ENCODE data around the gene SHROOM3.

DNA sequence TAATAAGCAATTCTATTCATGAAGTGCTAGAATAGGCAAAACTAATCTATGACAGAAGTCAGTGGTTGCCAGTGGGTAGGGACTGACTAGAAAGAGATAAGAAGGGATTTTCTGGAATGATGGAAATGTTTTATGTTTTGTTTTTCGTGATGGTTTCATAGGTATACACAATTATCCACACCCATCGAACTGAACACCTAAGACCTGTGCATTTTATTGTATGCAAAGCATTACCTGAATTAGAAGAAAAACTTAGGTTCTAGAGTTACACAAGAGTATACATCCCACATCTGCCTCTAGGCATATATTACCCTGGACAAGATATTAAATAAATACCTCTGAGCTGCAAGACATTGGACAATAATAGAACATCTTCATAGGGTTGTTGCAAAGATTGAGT is 257.7 kb downstream of the SHROOM3 start:
- TF ChIP-seq, protein P1, sequence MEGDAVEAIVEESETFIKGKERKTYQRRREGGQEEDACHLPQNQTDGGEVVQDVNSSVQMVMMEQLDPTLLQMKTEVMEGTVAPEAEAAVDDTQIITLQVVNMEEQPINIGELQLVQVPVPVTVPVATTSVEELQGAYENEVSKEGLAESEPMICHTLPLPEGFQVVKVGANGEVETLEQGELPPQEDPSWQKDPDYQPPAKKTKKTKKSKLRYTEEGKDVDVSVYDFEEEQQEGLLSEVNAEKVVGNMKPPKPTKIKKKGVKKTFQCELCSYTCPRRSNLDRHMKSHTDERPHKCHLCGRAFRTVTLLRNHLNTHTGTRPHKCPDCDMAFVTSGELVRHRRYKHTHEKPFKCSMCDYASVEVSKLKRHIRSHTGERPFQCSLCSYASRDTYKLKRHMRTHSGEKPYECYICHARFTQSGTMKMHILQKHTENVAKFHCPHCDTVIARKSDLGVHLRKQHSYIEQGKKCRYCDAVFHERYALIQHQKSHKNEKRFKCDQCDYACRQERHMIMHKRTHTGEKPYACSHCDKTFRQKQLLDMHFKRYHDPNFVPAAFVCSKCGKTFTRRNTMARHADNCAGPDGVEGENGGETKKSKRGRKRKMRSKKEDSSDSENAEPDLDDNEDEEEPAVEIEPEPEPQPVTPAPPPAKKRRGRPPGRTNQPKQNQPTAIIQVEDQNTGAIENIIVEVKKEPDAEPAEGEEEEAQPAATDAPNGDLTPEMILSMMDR (conservative IDR thresholded peaks at IDR 0.05 in 1 of 2, IDR thresholded peaks at IDR 0.05 in 1 of 2; ENCODE audit: extremely low read depth in 1 of 2, insufficient read depth in 1 of 2, low read depth in 1 of 2, low read length in 2 of 2) = no peak
- no peak for TF ChIP-seq EZH2 (IDR thresholded peaks at IDR 0.05; ENCODE audit: borderline replicate concordance, low read length)

Data from mammary epithelial cell (primary cell).